ENCODE results near the gene CAGE1. TPM values are rescaled to one million over a fixed set of nuclear protein-coding genes. Genes with fewer than 3 reads are reported as not detected.

The CAGE1 gene
- total RNA-seq, 4 donors from 2014 or later, result not detected

GRCh38 chr6:7338031-7338430, 51.5 kb downstream of the CAGE1 start:
- H3K9me3 ChIP-seq, result no peaks in the 10 kb centered on the region
- intact Hi-C loops (cut with DNase I; ENCODE audit: low total_unique reads), result no loop called here
- no peak overlapping the region for H3K4me3 ChIP-seq
- TF ChIP-seq POLR2A (IDR thresholded peaks at IDR 0.05) (no peak), CTCF (IDR thresholded peaks at IDR 0.05 in 4 of 5, conservative IDR thresholded peaks at IDR 0.05 in 1 of 5) (no peak)
- H3K36me3 ChIP-seq, result no peaks in the 10 kb centered on the region
- H3K27ac ChIP-seq, result no peak overlapping the region
- peaks cover 0 to 5% (median 0%) of the 10 kb centered on the region in 3 donors for H3K27me3 ChIP-seq
- DNase-seq (no peak), ATAC-seq (no peak)
- H3K4me1 ChIP-seq, result no peaks in the 10 kb centered on the region
- in situ Hi-C loops (cut with MboI; ENCODE audit: low sequenced_read_pairs in 4 of 4), result no loop called here

DNA sequence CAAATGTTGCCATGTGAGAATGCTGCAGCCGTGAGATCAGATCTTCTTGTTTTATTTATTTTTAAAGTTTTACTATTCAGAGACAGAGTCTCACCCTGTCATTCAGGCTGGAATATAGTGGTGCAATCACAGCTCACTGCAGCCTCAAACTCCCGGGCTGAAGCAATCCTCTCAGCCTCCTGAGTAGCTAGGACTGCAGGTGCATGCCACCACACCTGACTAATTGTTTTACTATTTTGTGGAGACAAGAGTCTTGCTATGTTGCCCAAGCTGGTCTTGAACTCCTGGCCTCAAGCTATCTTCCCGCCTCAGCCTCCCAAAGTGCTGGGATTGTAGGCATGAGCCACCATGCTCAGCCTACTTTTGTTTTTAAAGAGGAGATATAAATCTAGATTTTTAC, 54.0 kb downstream of the CAGE1 start:
- Histone ChIP-seq H3K4me1 (no peaks in the 10 kb centered on the region), H3K36me3 (no peaks in the 10 kb centered on the region), H3K4me3 (no peak overlapping the region), H3K27me3 (no peaks in the 10 kb centered on the region), H3K27ac (no peak overlapping the region), H3K9me3 (no peaks in the 10 kb centered on the region)
- no peak for TF ChIP-seq POLR2A (IDR thresholded peaks at IDR 0.05)
- TF ChIP-seq CTCF (IDR thresholded peaks at IDR 0.05 in 4 of 5, conservative IDR thresholded peaks at IDR 0.05 in 1 of 5), result no peak
- ATAC-seq (no peak), DNase-seq (no peak)
- intact Hi-C loops (cut with DNase I; ENCODE audit: low total_unique reads), result no loop called here
- in situ Hi-C loops (cut with MboI; ENCODE audit: low sequenced_read_pairs in 4 of 4), result no loop called here

GRCh38 chr6:7334685-7335084, 54.9 kb downstream of the CAGE1 start:
- ATAC-seq (no peak), DNase-seq (no peak)
- in situ Hi-C loops (cut with MboI; ENCODE audit: low sequenced_read_pairs in 4 of 4), result no loop called here
- Histone ChIP-seq H3K27ac (no peak overlapping the region), H3K4me1 (no peaks in the 10 kb centered on the region), H3K36me3 (no peaks in the 10 kb centered on the region), H3K27me3 (no peaks in the 10 kb centered on the region), H3K9me3 (no peaks in the 10 kb centered on the region), H3K4me3 (no peak overlapping the region)
- intact Hi-C loops (cut with DNase I; ENCODE audit: low total_unique reads), result no loop called here
- TF ChIP-seq POLR2A (IDR thresholded peaks at IDR 0.05) (no peak), CTCF (IDR thresholded peaks at IDR 0.05 in 4 of 5, conservative IDR thresholded peaks at IDR 0.05 in 1 of 5) (no peak)

DNA sequence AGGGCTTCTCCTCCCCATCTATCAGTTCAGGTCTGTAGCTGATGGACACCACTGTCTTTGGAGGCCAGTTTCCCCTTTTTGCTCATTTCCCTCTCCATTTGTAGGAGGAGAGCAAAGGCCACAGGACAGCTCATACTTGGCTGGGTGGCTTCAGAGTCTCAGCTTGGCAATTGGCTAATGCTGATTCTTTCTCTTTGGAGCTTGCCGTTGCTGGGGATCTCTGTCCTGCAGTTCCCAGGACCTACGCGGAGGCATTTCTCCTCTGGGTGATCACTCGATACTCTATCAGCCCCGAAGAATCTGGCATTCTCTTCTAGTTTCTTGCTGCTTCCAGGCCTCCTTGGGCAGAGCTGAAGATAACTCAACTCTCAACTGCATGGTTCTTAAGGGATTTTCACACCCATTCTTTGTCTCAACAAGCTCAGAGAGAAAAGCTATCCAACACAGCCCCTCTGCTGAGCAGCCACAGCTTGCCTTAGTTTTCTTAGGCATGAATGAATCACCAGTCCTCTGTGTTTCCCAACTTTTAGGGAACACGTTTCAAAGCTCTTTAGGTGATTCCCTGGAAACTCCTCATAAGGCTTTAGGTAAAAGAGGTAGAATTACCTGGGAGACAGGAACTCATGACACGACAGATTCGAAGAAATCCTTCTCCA, 57.3 kb downstream of the CAGE1 start:
- DNase-seq (no peak), ATAC-seq (no peak)
- intact Hi-C loops (cut with DNase I; ENCODE audit: low total_unique reads), result no loop called here
- Histone ChIP-seq H3K27me3 (no peaks in the 10 kb centered on the region), H3K9me3 (no peaks in the 10 kb centered on the region), H3K4me1 (no peaks in the 10 kb centered on the region), H3K4me3 (no peak overlapping the region), H3K27ac (no peak overlapping the region), H3K36me3 (no peaks in the 10 kb centered on the region)
- in situ Hi-C loops (cut with MboI; ENCODE audit: low sequenced_read_pairs in 4 of 4), result no loop called here
- no peak for TF ChIP-seq CTCF (IDR thresholded peaks at IDR 0.05 in 4 of 5, conservative IDR thresholded peaks at IDR 0.05 in 1 of 5)
- no peak for TF ChIP-seq POLR2A (IDR thresholded peaks at IDR 0.05)

GRCh38 chr6:7331452-7331851, 58.1 kb downstream of the CAGE1 start:
- Histone ChIP-seq H3K27ac (no peak overlapping the region), H3K9me3 (no peaks in the 10 kb centered on the region), H3K4me1 (no peaks in the 10 kb centered on the region), H3K27me3 (no peaks in the 10 kb centered on the region), H3K4me3 (no peak overlapping the region), H3K36me3 (no peaks in the 10 kb centered on the region)
- DNase-seq (no peak), ATAC-seq (no peak)
- in situ Hi-C loops (cut with MboI; ENCODE audit: low sequenced_read_pairs in 4 of 4), result no loop called here
- TF ChIP-seq CTCF (IDR thresholded peaks at IDR 0.05 in 4 of 5, conservative IDR thresholded peaks at IDR 0.05 in 1 of 5), result no peak
- intact Hi-C loops (cut with DNase I; ENCODE audit: low total_unique reads), result no loop called here
